ENCODE measurements around the gene SLC19A1. TPM values are rescaled to one million over a fixed set of nuclear protein-coding genes. Genes with fewer than 3 reads are reported as not detected.
A peak's percentile ranks its signal among the peaks of the same experiment; 100 is the strongest.

The SLC19A1 gene
- total RNA-seq, 1 donor from 2014 or later: 6.5 TPM

DNA sequence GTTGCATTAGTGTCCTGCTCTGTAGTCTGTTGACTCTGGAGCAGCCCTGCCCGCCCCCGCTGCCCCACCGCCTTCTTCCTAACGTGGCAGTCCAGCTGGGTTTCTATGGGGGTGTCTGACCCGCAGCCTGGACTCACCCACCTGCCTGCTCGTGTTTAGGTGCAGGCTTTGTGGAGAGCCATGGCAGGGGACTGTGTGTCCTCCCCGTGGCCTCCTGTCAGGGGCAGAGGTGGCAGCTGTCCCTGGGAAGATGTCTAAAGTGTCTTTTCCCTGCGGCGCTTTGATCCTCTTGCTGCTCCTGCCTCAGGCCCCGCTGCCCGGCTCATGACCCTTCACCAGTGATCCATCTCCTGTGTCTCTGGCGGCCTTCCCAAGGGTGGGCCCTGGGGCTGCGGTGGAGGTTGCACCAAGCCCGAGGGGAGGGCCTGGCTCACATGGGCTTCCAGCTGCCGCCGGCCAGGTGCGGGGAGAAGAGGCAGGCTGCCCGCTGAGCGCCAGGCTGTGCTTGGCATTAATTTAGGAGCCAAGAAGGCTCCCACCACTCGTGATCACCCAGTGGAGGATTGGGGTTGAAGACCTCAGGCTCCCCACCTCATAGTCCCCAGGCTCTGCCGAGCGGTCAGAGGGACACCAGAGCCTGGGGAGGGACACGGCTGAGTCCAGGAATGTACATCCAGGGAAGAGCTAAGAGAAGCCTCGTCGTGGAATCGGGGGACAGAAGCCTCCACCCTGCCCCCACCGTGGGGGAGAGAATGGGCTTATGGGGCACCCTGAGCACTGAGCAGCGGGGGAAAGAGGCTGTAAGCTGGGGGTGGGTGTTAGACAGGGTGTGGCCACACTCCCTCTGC, 93.2 kb downstream of the SLC19A1 start:
- Mint-ChIP-seq H3K9me3 (ENCODE audit: low read depth) (peaks cover 5% of the 10 kb centered on the region), H3K4me1 (ENCODE audit: low read depth) (peaks cover 37% of the 10 kb centered on the region), H3K36me3 (ENCODE audit: low read depth) (peaks cover 11% of the 10 kb centered on the region), H3K27ac (ENCODE audit: unreplicated experiment) (no peak overlapping the region), H3K4me3 (ENCODE audit: unreplicated experiment) (no peak overlapping the region), H3K27me3 (ENCODE audit: low read depth) (no peaks in the 10 kb centered on the region)
- no peak for TF ChIP-seq CTCF (IDR thresholded peaks at IDR 0.05)
- peak; percentile 70 for DNase-seq (ENCODE audit: low spot score)

DNA sequence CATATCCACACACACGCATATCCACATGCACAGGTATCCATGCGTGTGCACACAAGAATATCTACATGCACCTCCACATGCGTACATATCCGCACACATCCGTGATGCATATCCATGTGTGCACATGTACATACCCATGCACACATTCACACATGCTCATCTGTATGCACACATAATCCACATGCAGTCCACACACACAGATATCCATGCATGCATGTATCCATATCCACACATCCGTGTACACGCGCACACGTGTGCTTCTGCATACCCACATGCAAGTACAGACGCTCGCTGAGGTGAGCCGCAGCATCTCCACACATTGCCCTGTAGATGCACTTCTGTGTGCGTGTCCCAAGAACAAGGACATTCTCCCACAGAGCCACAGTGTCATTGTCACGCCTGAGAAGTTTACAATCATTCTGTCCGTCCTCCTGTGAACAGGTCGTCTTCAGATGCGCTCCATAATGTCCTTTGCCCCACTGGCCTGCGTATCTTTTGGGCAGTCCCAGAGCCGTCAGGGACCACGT, 93.9 kb downstream of the SLC19A1 start:
- Mint-ChIP-seq H3K27ac (ENCODE audit: unreplicated experiment) (peak overlapping the region; percentile 22), H3K36me3 (ENCODE audit: low read depth) (peaks cover 12% of the 10 kb centered on the region), H3K4me1 (ENCODE audit: low read depth) (peaks cover 31% of the 10 kb centered on the region), H3K27me3 (ENCODE audit: low read depth) (no peaks in the 10 kb centered on the region), H3K4me3 (ENCODE audit: unreplicated experiment) (no peak overlapping the region), H3K9me3 (ENCODE audit: low read depth) (peaks cover 5% of the 10 kb centered on the region)
- DNase-seq (ENCODE audit: low spot score): peak; percentile 50
- TF ChIP-seq CTCF (IDR thresholded peaks at IDR 0.05): no peak

Small RNAs within 50 kb of the gene (microRNA-seq; reads per million reads assigned to microRNA genes)
- 39.3 reads per million, percentile 48 among the genes with 10 or more reads in this experiment for gene MIR6815 (ENCODE audit: borderline number of aligned reads)

Other genes with a start within 250 kb of the SLC19A1 start
- gene COL18A1, start 137.3 kb downstream of the SLC19A1 start, total RNA-seq: 322 to 628 TPM (median 616 TPM) in 3 replicates
- 6.4 to 11.8 TPM (median 11.8 TPM) in 3 replicates for gene PCBP3, start 101.3 kb upstream of the SLC19A1 start, total RNA-seq